Stimulated activated naive CD8-positive, alpha-beta T cell treated with anti-CD3 and anti-CD28 coated beads, Interleukin-15, amount 100 ng/mL, for 72 hours (primary cell): Measurements from ENCODE around the gene CCDC57.

ENCODE experiments used
- ATAC-seq: fragments of 150-1000 bp; cut with Tn5 transposase; 2 replicates; pipeline ENCODE4 v1.10.0; 2021; ENCODE audit warnings: mild to moderate bottlenecking, moderate library complexity
- DNase-seq, 2 donors: peaks; one replicate each; pipeline ENCODE4 v3.0.0; 2021 to 2022
- H3K27ac Mint-ChIP-seq, 2 donors: one replicate each; pipeline ENCODE4 v1.8.0; 2022; ENCODE audit warnings: mild to moderate bottlenecking in 2 of 2, mixed read lengths in 2 of 2, moderate library complexity in 2 of 2
- H3K27me3 Mint-ChIP-seq: one replicate; pipeline ENCODE4 v1.8.0; 2022; ENCODE audit warnings: mixed read lengths
- H3K4me1 Mint-ChIP-seq: one replicate; pipeline ENCODE4 v1.8.0; 2022; ENCODE audit warnings: mild to moderate bottlenecking, mixed read lengths
- H3K4me3 Mint-ChIP-seq, 2 donors: one replicate each; pipeline ENCODE4 v1.8.0; 2022; ENCODE audit warnings: mild to moderate bottlenecking in 2 of 2, mixed read lengths in 2 of 2, moderate library complexity in 1 of 2
- H3K9me3 Mint-ChIP-seq, 2 donors: one replicate each; pipeline ENCODE4 v1.8.0; 2022; ENCODE audit warnings: mixed read lengths in 2 of 2

CCDC57 gene

DNA sequence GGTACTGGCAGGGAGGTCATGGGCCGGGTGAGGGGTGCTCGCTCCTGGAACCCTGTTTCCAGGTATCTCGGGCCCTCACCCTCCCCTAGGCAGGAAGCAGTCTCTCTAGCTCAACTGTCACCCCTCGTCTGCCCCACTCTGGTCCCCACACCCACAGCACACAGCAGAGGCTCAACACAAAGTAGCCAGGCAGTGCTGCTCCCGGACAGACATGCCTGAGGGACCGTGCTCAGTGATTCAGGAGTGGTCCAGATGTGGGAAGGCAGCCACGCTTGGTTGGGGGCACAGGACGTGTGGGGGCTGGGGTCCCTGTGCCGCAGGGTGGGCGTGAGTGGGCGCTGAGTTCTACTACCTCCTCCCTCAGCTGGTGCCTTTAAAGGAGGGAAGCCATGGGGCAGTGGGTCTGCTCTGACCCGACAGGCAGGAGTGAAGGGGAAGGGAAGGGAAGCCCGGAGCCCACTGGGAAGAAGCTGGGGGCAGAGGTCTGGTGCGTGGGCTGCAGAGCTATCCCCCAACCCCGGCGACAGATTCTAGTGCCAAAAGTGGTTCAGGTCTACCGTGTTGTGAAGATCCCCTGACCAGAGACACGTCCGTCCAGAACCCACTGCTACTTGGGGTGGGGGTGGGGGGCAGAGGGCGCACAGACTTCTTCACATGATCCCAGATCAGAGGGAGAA, 28.0 kb upstream of the CCDC57 start:
- DNase-seq (no peak), ATAC-seq (no peak)
- Mint-ChIP-seq H3K9me3 (no peaks in the 10 kb centered on the region), H3K4me3 (peak overlapping the region in 1 of 2 donors; percentile 61), H3K27me3 (no peaks in the 10 kb centered on the region), H3K27ac (peak overlapping the region in 1 of 2 donors; percentile 75), H3K4me1 (peaks cover 93% of the 10 kb centered on the region)

DNA sequence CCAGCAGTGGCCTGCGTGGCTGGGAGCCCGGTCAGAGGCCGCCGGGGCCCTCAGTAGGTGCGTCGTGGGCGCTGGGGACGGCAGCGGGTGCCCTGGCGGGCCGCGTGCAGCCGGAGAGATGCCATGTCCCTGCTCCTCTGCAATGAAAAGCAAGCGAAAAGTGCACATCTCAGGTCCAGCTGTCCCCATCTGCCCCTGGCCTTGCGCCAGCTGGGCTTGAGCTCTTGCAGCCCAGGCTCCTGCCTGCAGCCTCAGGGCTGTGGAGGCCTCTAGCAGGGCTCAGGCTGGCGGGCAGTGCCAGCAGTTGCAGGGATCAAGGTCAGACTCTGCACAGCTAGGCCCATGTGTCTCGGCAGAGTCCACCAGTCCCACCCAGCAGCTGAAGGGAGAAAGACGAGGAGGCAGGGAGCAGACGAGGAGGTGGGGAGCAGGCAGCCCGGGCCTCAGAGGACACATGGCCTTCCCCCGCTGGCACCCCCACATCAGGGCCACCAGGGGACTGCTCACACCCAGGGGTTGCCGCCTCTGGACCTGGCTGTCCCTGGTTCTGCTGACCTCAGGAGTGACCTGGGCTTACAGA, 27.4 kb upstream of the CCDC57 start:
- Mint-ChIP-seq H3K4me3 (peak overlapping the region in 1 of 2 donors; percentile 61), H3K27me3 (no peaks in the 10 kb centered on the region), H3K27ac (peak overlapping the region; percentile 78 to 79), H3K4me1 (peaks cover 93% of the 10 kb centered on the region), H3K9me3 (no peaks in the 10 kb centered on the region)
- ATAC-seq (no peak), DNase-seq (no peak)

DNA sequence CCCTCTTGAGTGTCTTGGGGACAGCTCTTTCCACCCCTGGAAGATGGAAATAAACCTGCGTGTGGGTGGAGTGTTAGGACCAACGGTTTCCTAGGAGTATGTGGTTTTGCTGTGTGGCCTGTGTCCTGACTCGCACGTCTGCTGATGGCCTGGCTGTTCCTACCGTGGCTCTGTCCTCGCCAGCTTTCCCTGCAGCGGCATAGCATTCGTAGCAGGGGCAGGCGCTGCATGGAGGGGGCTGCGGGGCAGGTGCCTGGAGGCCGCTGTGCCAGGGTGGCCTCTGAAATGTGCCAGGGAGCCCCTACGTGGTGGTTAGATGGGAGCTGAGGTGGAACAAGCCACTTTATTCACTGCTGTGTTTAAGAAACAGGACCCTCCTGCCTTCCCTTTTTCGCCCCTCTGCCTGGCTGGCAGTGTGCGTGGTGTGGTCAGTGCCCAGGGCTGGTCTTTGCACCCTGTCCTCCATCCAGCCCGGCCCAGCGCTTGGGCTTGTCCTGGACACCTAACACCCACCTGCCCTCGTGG, 26.8 kb upstream of the CCDC57 start:
- no peak for DNase-seq
- Mint-ChIP-seq H3K4me1 (peaks cover 93% of the 10 kb centered on the region), H3K27me3 (no peaks in the 10 kb centered on the region), H3K4me3 (no peak overlapping the region), H3K9me3 (no peaks in the 10 kb centered on the region), H3K27ac (peak overlapping the region in 1 of 2 donors; percentile 44)
- no peak for ATAC-seq

DNA sequence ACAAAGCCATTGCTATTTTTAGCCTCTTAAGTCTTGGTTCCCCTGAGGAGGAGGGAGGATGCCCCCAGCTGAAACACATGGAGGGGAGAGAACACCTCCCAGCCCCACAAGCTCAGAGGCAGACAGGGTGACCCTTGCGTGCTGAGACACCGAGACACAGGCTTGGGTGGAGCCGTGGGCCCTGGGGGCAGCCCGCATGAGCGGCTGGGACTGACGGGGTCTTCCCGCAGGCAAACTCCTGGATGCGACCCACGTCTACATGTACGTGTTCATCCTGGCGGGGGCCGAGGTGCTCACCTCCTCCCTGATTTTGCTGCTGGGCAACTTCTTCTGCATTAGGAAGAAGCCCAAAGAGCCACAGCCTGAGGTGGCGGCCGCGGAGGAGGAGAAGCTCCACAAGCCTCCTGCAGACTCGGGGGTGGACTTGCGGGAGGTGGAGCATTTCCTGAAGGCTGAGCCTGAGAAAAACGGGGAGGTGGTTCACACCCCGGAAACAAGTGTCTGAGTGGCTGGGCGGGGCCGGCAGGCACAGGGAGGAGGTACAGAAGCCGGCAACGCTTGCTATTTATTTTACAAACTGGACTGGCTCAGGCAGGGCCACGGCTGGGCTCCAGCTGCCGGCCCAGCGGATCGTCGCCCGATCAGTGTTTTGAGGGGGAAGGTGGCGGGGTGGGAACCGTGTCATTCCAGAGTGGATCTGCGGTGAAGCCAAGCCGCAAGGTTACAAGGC, 26.0 kb upstream of the CCDC57 start:
- H3K9me3 Mint-ChIP-seq, result no peaks in the 10 kb centered on the region
- ATAC-seq, result peak; percentile 57
- H3K4me1 Mint-ChIP-seq, result peaks cover 91% of the 10 kb centered on the region

DNA sequence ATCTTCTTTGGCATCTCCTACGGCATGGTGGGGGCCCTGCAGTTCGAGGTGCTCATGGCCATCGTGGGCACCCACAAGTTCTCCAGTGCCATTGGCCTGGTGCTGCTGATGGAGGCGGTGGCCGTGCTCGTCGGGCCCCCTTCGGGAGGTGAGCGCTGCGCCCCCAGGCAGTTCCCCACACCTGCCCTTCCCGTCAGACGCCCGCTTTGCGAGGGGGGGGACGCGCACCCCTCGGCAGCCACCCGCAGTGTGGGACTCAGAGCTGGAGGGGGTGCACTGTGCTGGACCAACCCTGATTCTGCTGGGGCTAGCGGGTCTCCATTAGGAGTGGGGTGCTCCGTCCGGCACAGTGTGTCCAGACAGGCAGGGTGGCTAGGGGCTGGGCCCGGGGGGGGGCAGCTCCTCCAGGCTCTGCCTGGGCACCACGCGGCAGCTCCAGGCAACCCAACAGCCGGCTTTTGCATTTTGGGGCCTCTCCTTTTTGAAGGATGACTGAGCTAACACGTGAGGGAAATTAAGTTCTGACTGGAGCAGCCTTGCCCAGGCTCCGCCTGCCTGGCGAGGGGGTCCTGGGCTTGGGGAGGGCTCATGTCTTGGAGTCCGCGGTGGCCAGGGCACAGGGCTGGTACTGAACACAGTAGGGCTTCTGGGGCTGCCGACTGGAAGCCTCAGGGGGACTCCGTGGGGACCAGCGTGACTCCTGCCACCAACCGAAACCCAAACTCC, 25.3 kb upstream of the CCDC57 start:
- Mint-ChIP-seq H3K4me1 (peaks cover 93% of the 10 kb centered on the region), H3K9me3 (no peaks in the 10 kb centered on the region), H3K27me3 (no peaks in the 10 kb centered on the region), H3K4me3 (peak overlapping the region; percentile 53 to 75), H3K27ac (peak overlapping the region in 1 of 2 donors; percentile 88)
- DNase-seq (no peak), ATAC-seq (peak; percentile 1)

More for the DNA sequence above, 26.0 kb upstream of the CCDC57 start:
- H3K27ac Mint-ChIP-seq, result peak overlapping the region in 1 of 2 donors; percentile 3
- peak; percentile 50 to 74 for DNase-seq
- H3K27me3 Mint-ChIP-seq, result no peaks in the 10 kb centered on the region
- peak overlapping the region; percentile 53 to 75 for H3K4me3 Mint-ChIP-seq

DNA sequence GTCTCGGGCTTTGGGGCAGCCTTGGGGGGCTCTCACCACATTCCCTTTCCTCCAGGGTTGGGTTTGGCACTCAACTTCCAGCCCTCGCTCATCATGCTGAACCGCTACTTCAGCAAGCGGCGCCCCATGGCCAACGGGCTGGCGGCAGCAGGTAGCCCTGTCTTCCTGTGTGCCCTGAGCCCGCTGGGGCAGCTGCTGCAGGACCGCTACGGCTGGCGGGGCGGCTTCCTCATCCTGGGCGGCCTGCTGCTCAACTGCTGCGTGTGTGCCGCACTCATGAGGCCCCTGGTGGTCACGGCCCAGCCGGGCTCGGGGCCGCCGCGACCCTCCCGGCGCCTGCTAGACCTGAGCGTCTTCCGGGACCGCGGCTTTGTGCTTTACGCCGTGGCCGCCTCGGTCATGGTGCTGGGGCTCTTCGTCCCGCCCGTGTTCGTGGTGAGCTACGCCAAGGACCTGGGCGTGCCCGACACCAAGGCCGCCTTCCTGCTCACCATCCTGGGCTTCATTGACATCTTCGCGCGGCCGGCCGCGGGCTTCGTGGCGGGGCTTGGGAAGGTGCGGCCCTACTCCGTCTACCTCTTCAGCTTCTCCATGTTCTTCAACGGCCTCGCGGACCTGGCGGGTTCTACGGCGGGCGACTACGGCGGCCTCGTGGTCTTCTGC, 24.6 kb upstream of the CCDC57 start:
- ATAC-seq (no peak), DNase-seq (no peak)
- H3K27me3 Mint-ChIP-seq, result no peaks in the 10 kb centered on the region
- peaks cover 87% of the 10 kb centered on the region for H3K4me1 Mint-ChIP-seq
- no peaks in the 10 kb centered on the region for H3K9me3 Mint-ChIP-seq
- peak overlapping the region in 1 of 2 donors; percentile 75 for H3K4me3 Mint-ChIP-seq
- H3K27ac Mint-ChIP-seq, result peak overlapping the region in 1 of 2 donors; percentile 88

DNA sequence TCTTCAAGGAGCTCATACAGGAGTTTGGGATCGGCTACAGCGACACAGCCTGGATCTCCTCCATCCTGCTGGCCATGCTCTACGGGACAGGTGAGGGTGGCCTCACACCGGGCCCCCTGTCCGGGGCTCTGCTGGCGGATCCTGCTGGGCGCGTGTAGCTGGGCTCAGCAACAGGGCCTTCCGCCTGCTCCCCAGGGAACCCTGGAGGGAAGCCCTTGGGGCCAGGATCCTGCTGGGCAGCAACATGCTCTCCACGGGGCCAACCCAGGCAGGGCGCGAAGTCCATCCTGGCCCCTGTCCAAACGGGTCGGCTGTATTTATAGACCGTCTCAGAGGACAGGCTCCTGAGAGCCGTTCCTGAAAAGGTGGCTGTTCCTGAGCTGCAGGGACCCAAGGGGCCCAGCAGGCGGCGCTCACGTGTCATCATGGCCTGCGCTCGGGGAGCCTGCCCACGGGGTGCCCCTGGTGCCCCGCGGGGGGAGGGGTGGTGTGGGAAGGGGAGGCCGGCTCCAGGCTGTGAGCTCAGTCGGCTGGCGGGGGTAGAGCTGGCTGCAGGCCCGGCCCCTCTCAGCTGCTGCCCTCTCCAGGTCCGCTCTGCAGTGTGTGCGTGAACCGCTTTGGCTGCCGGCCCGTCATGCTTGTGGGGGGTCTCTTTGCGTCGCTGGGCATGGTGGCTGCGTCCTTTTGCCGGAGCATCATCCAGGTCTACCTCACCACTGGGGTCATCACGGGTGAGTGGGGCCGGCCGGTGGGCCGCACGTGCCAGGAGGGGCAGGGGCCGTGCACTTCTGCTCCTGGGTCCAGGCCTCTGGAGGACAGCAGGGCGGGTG, 23.7 kb upstream of the CCDC57 start:
- H3K27ac Mint-ChIP-seq, result peak overlapping the region in 1 of 2 donors; percentile 34
- H3K27me3 Mint-ChIP-seq, result no peaks in the 10 kb centered on the region
- H3K4me3 Mint-ChIP-seq, result peak overlapping the region in 1 of 2 donors; percentile 10
- DNase-seq (peak; percentile 69 to 71), ATAC-seq (peak; percentile 17)
- H3K9me3 Mint-ChIP-seq, result no peaks in the 10 kb centered on the region
- H3K4me1 Mint-ChIP-seq, result peaks cover 83% of the 10 kb centered on the region

DNA sequence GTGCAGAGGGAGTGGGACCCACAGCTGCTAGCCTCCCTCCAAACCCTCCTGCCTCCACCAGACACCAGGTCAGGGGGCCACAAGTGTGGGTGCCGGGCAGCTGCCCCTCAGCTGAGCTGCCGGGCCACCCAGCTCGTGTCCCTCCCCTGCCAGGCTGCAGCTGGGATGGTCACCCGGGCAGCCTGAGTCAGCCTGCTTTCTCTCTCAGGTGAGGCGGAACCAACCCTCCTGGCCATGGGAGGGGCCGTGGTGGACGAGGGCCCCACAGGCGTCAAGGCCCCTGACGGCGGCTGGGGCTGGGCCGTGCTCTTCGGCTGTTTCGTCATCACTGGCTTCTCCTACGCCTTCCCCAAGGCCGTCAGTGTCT, 23.1 kb upstream of the CCDC57 start:
- H3K27me3 Mint-ChIP-seq, result no peaks in the 10 kb centered on the region
- no peaks in the 10 kb centered on the region for H3K9me3 Mint-ChIP-seq
- H3K27ac Mint-ChIP-seq, result no peak overlapping the region
- DNase-seq (no peak), ATAC-seq (no peak)
- peaks cover 77% of the 10 kb centered on the region for H3K4me1 Mint-ChIP-seq
- H3K4me3 Mint-ChIP-seq, result peak overlapping the region in 1 of 2 donors; percentile 8

DNA sequence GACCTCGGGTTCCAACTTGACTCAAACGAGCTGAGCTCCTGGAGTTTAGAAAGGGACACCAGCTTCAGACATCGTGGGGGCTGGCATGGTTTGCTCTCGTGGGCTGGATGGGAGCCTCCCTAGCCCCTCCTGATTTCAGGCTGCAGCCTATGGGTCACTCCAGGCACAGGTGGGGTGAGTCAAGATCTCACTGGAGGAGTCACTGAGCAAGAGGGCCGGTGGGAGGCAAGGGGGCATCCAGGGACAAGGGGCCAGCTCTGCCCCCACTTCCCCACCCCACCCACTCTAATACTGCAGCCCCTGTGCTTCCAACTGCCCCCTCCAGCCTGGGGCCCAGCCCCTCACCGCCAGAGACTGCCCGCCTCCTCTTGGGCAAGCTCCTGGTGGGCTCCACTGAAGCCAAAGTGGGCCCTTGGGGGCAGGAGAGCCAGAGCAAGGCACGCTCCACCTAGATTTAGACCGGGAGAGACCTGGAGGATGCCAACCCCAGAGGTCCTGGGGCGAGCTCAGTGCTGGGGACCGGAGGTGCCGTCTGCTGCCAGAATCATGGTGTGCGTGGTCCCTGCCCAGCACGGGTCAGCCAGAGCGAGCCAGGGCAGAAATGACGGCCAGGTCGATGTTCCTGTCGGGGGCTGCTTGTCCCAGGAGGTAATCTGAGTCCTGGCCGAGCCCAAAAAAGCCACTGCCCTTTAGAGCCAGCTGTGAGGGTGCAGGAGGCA, 22.6 kb upstream of the CCDC57 start:
- H3K4me1 Mint-ChIP-seq, result peaks cover 74% of the 10 kb centered on the region
- no peaks in the 10 kb centered on the region for H3K27me3 Mint-ChIP-seq
- no peaks in the 10 kb centered on the region for H3K9me3 Mint-ChIP-seq
- H3K27ac Mint-ChIP-seq, result no peak overlapping the region
- DNase-seq (no peak), ATAC-seq (no peak)
- no peak overlapping the region for H3K4me3 Mint-ChIP-seq

DNA sequence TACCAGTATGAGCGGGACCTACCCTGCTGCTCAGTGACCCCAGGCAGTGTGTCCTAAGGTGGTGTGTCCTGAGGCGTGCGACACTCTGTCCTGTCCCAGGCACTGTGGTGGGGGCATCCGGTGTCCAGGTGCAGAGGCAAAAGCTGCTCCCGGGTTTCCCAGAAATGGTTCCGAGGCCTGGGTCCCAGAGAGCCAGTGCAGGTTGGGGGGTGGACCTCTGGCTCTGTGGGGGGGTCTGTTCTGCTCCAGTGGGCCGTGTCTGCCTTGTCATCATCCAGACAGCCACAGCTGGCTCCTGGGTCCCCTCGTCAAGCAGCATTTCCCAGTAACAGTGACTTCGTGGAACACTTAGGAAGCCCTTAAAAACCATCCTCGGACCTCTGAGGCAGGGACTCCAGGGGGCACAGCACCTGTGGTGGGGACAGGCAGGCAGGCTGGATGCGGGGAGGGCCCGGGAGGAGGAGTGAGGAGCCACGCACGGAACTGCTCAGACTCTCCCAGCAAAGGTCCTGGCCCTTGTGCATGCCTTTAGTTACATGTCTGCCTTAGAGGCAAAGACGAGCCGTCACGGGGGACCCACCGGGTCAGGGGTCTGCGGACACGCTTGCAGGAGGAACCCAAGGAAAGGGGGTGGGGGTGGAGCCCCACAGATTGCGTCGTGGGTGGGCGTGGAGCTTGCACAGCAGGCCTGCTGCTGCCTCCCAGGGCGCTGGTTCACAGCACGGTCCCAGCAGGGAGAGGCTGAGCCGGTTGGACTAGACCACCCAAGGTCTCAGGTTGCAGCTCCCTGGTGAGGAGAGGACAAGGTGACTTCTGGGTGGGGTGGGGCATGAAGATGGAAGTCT, 21.8 kb upstream of the CCDC57 start:
- DNase-seq (no peak), ATAC-seq (no peak)
- no peak overlapping the region for H3K27ac Mint-ChIP-seq
- peaks cover 73% of the 10 kb centered on the region for H3K4me1 Mint-ChIP-seq
- H3K4me3 Mint-ChIP-seq, result no peak overlapping the region
- H3K9me3 Mint-ChIP-seq, result no peaks in the 10 kb centered on the region
- H3K27me3 Mint-ChIP-seq, result no peaks in the 10 kb centered on the region

DNA sequence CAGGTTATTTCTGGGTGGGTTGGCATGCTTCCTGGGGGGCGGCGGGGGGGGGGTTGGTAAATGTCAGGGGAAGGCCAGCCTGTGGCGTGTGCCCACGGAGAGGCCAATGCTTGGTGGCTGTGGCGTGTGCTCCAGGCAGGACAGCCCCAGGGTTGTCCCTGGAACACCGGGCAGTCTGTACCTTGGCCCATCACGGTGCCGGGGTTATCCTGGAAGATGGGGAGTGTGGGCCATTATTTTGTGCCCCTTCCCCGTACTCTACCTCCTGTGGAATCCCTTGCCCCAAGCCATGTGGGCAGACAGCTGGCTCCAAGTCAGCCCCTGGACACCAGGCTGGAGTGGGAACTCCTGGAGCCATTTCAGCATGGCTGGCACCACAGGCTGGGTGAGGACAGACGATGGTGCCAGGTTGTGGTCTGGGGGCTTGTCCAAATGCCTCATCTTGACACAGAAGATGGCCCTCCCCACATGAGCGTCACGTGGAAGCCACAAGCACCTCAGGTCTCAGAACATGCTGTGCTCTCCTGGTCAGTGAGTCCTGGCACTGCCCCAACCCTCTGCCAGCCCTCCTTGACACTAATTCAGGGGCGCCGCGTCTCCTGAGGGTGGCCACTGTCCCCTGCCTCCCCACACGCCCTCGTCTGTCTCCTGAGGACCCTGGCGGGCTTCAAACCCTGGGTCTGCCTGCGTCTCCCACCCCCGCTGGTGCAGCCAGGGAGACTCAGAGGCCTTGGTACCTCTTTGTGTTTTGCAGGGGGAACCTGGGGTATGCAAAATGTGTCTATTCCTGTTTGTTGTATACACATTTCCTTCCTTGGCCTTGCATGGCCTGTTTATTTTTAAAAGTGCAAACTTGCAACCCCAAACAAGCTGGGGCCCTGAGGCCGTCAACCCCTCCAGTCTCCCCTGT, 20.5 kb upstream of the CCDC57 start:
- Mint-ChIP-seq H3K27me3 (no peaks in the 10 kb centered on the region), H3K27ac (peak overlapping the region in 1 of 2 donors; percentile 88), H3K9me3 (no peaks in the 10 kb centered on the region), H3K4me3 (no peak overlapping the region), H3K4me1 (peaks cover 60% of the 10 kb centered on the region)
- DNase-seq (peak in 1 of 2 donors; percentile 11), ATAC-seq (no peak)

DNA sequence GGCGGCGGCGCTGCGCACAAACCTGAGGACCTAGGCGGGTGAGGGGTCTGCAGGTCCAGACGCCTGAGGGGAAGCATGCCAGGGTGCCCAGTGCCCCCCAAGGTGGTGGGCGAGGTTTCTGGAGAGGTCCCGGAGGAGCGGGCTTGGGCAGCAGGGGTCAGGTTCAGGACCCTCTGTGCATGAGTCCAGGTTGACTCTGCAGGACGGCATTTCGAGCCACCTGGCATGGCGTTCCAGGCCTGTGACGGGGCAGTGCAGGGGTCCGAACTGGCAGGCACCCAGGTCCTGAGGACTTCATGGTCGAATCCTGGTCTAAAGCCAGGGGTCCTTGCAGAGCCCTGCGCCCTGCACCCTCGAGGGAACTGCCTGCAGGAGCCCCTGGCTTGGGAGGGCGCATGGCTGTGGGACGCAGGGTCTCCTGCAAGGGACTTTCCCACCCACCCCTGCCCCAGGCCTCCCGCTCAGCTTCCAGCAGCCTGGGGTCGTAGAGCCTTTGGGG, 19.7 kb upstream of the CCDC57 start:
- Mint-ChIP-seq H3K27ac (no peak overlapping the region), H3K27me3 (no peaks in the 10 kb centered on the region), H3K4me1 (peaks cover 53% of the 10 kb centered on the region), H3K9me3 (no peaks in the 10 kb centered on the region), H3K4me3 (peak overlapping the region in 1 of 2 donors; percentile 24)
- ATAC-seq (no peak), DNase-seq (peak in 1 of 2 donors; percentile 18)
